Esophagus squamous epithelium (tissue), 5 donors: Measurements from ENCODE around the gene PEAK1. TPM values are rescaled to one million over a fixed set of nuclear protein-coding genes. Genes with fewer than 3 reads are reported as not detected.

Experiments used
- DNase-seq: peaks from one replicate; lab custom pipeline; 2025; lab: John Stamatoyannopoulos, UW
- H3K27ac ChIP-seq, 4 donors: fragments of 200-600 bp; sonication (generic); one replicate each; pipeline ENCODE4 v1.5.1; 2016 to 2019; ENCODE audit warnings: mild to moderate bottlenecking in 1 of 4
- H3K27me3 ChIP-seq, 4 donors: fragments of 200-600 bp; sonication (generic); 1 replicate in 3 of 4; 2 replicates in 1 of 4; pipeline versions ENCODE4 v1.5.1 to v1.6.0; 2017 to 2021; ENCODE audit warnings: antibody characterized with exemption in 1 of 4
- H3K36me3 ChIP-seq, 3 donors: fragments of 200-600 bp; sonication (generic); one replicate each; pipeline ENCODE4 v1.5.1; 2016 to 2019
- H3K4me1 ChIP-seq, 3 donors: fragments of 200-600 bp; sonication (generic); one replicate each; pipeline ENCODE4 v1.5.1; 2017 to 2019
- H3K4me3 ChIP-seq, 4 donors: fragments of 200-600 bp; sonication (generic); 1 replicate in 3 of 4; 2 replicates in 1 of 4; pipeline ENCODE4 v1.5.1; 2016 to 2019; ENCODE audit warnings: mild to moderate bottlenecking in 2 of 4, moderate library complexity in 1 of 4
- H3K9me3 ChIP-seq, 3 donors: fragments of 200-600 bp; sonication (generic); one replicate each; pipeline ENCODE4 v1.5.1; 2016 to 2019
- POLR2A ChIP-seq, 4 donors: fragments of 450-650 bp; IDR thresholded peaks; one replicate each; pipeline ENCODE4 v1.6.1; 2017; ENCODE audit warnings: antibody characterized with exemption in 4 of 4, mild to moderate bottlenecking in 4 of 4, moderate library complexity in 3 of 4
- WGBS, 2 donors: methylation state at CpG; one replicate each; pipeline ENCODE4 v1.1.5; 2018; 5-methylcytosine and 5-hydroxymethylcytosine counted together
- intact Hi-C: fragments of 100-400 bp; cut with DNase I; formaldehyde crosslinking; loops from one replicate; pipeline ENCODE4 v1.15.0; 2022
- total RNA-seq, 4 donors: library from RNA; depleted of rRNA; stranded (reverse); fragments of >200 nt; gene quantifications; one replicate each; pipeline ENCODE4 v1.1.0, GENCODE V29; 2016
- TF ChIP-seq, protein P1 (sequence below), 6 experiments: fragments of 450-650 bp in 4 of 6; fragments of 200-600 bp in 2 of 6; sonication (generic) in 2 of 6; IDR thresholded peaks; one replicate each; pipeline ENCODE4 v1.5.1; 2016 to 2019; ENCODE audit warnings: antibody characterized with exemption in 6 of 6, mild to moderate bottlenecking in 4 of 6, moderate library complexity in 4 of 6
- donor health status: DM: yes; HTN: yes; CAD: no.

Gene PEAK1
- total RNA-seq, 4 donors from 2014 or later, result 8.6 to 47.3 (median 14.0) TPM

DNA sequence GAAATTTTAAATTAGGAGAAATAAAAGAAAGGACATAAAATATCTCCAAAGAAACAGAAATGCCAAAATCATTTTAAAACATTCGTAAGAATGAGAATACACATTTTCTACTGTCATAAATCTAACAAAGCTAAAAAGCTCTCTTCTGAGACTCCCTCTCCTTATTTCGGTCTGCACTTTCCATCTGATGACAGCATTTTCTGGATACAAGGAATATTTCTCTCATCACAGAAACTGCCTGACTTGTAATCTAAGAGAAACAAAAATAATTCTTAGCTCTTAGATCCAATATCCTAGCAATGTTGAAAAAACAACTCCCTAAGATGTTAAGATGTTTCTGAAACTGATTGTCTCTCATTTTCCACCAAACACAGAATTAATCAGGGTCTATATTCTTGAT is 93.5 kb downstream of the PEAK1 start:
- intact Hi-C loops, result no loop called here
- TF ChIP-seq POLR2A (IDR thresholded peaks at IDR 0.05), result no peak
- TF ChIP-seq, protein P1, sequence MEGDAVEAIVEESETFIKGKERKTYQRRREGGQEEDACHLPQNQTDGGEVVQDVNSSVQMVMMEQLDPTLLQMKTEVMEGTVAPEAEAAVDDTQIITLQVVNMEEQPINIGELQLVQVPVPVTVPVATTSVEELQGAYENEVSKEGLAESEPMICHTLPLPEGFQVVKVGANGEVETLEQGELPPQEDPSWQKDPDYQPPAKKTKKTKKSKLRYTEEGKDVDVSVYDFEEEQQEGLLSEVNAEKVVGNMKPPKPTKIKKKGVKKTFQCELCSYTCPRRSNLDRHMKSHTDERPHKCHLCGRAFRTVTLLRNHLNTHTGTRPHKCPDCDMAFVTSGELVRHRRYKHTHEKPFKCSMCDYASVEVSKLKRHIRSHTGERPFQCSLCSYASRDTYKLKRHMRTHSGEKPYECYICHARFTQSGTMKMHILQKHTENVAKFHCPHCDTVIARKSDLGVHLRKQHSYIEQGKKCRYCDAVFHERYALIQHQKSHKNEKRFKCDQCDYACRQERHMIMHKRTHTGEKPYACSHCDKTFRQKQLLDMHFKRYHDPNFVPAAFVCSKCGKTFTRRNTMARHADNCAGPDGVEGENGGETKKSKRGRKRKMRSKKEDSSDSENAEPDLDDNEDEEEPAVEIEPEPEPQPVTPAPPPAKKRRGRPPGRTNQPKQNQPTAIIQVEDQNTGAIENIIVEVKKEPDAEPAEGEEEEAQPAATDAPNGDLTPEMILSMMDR (IDR thresholded peaks at IDR 0.05), result no peak
- DNase-seq, result no peak

GRCh38 chr15:77312523-77312922 is 107.4 kb downstream of the PEAK1 start:
- Histone ChIP-seq H3K4me1 (peaks cover 0 to 9% (median 3%) of the 10 kb centered on the region in 3 donors), H3K27ac (no peak overlapping the region), H3K4me3 (no peak overlapping the region), H3K36me3 (no peaks in the 10 kb centered on the region), H3K27me3 (no peaks in the 10 kb centered on the region), H3K9me3 (no peaks in the 10 kb centered on the region)
- TF ChIP-seq POLR2A (IDR thresholded peaks at IDR 0.05), result no peak
- TF ChIP-seq, protein P1 (IDR thresholded peaks at IDR 0.05), result no peak
- intact Hi-C loops, result no loop called here
- DNase-seq, result no peak
- 33 to 60% methylated on average over 1 of the region's 1 CpG for WGBS, 2 donors

More for the DNA sequence above, 93.5 kb downstream of the PEAK1 start:
- H3K27ac ChIP-seq, result no peak overlapping the region
- H3K9me3 ChIP-seq, result no peaks in the 10 kb centered on the region
- H3K4me3 ChIP-seq, result no peak overlapping the region
- H3K4me1 ChIP-seq, result peaks cover 0 to 12% (median 0%) of the 10 kb centered on the region in 3 donors
- WGBS, 2 donors, result 60 to 87% methylated on average over 2 of the region's 2 CpGs
- H3K36me3 ChIP-seq, result no peaks in the 10 kb centered on the region
- H3K27me3 ChIP-seq, result no peaks in the 10 kb centered on the region

- Histone ChIP-seq H3K27me3 (no peaks in the 10 kb centered on the region), H3K27ac (no peak overlapping the region), H3K4me3 (no peak overlapping the region), H3K36me3 (no peaks in the 10 kb centered on the region), H3K9me3 (no peaks in the 10 kb centered on the region), H3K4me1 (peaks cover 0 to 13% (median 3%) of the 10 kb centered on the region in 3 donors)
- no peak for DNase-seq
- TF ChIP-seq, protein P1 (IDR thresholded peaks at IDR 0.05), result no peak
- no peak for TF ChIP-seq POLR2A (IDR thresholded peaks at IDR 0.05)
- intact Hi-C loops, result no loop called here
- 84 to 86% methylated on average over 7 to 8 of the region's 8 CpGs for WGBS, 2 donors
Measured at GRCh38 chr15:77311618-77312398, 108.1 kb downstream of the PEAK1 start.

DNA sequence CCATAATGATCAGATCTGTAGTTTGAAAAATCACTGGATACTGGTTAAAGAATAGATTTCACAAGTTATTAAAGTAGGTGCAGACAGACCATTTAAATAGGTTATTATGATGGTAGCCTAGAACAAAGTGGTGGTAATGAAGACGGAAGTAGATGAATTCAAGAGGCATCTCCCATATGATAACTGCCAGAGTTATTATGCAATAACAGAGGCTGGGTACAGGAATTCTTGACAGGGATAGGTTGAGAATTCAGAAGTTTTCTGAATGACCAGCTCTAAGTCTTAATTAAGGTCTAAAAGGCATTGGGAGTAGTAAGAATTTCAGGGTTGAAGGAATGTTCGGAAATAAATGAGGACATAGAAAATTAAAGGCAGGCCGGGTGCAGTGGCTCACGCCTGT is 108.9 kb downstream of the PEAK1 start:
- Histone ChIP-seq H3K27me3 (no peaks in the 10 kb centered on the region), H3K4me1 (peaks cover 0 to 13% (median 3%) of the 10 kb centered on the region in 3 donors), H3K4me3 (no peak overlapping the region), H3K27ac (no peak overlapping the region), H3K36me3 (no peaks in the 10 kb centered on the region), H3K9me3 (no peaks in the 10 kb centered on the region)
- no peak for TF ChIP-seq POLR2A (IDR thresholded peaks at IDR 0.05)
- TF ChIP-seq, protein P1 (IDR thresholded peaks at IDR 0.05), result no peak
- intact Hi-C loops, result no loop called here
- no peak for DNase-seq
- WGBS, 2 donors, result 90 to 97% methylated on average over 4 of the region's 4 CpGs

- no peak overlapping the region for H3K27ac ChIP-seq
- TF ChIP-seq, protein P1 (IDR thresholded peaks at IDR 0.05), result no peak
- TF ChIP-seq POLR2A (IDR thresholded peaks at IDR 0.05), result no peak
- DNase-seq, result no peak
Measured at GRCh38 chr15:77309392-77309791, 110.5 kb downstream of the PEAK1 start.

More at GRCh38 chr15:77309392-77309791, 110.5 kb downstream of the PEAK1 start:
- no peak overlapping the region for H3K4me3 ChIP-seq
- no peaks in the 10 kb centered on the region for H3K36me3 ChIP-seq
- H3K27me3 ChIP-seq, result no peaks in the 10 kb centered on the region
- peaks cover 0 to 13% (median 3%) of the 10 kb centered on the region in 3 donors for H3K4me1 ChIP-seq
- intact Hi-C loops, result no loop called here
- H3K9me3 ChIP-seq, result no peaks in the 10 kb centered on the region
